Retina (tissue), 1 donor: ENCODE measurements around the gene TESMIN.

ENCODE experiments used
- DNase-seq: peaks from one replicate; pipeline ENCODE4 v3.0.0-alpha.2; 2016

The TESMIN gene

DNA sequence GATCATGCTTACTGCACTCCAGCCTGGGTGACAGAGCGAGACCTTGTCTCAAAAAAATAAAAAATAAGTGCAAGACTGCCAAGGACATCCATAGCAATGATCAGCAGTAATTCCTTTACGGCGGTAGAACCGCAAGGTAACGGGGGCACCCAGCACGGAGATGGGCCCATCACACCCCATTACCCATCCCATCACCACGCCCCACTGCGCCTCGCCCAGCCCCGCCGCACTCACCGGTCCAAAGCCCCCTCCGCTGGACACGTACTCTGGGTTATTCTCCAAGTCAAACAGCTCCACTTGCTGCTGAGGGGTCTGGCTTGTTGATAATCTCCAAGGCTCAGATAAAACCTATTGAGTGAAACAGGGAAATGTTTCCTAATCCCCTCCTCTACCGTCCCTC is 8.7 kb upstream of the TESMIN start:
- DNase-seq, result no peak

DNA sequence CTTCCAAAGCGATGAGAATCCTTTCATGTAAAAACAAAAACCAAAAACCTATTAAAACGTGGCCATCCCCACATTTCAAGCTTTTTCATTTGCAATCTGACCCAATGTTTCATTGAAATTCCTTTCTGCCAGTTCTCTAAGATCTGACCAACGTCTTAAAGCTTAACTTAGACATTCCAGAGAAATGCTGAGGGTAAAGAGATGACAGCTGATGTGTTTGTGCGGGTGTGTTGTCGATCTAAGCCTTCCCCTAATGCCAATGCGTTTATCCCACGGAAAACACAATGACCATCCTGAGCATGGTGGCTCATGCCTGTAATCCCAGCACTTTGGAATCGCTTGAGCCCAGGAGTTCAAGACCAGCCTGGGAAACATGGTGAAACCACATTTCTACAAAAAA is 6.4 kb upstream of the TESMIN start:
- no peak for DNase-seq

DNA sequence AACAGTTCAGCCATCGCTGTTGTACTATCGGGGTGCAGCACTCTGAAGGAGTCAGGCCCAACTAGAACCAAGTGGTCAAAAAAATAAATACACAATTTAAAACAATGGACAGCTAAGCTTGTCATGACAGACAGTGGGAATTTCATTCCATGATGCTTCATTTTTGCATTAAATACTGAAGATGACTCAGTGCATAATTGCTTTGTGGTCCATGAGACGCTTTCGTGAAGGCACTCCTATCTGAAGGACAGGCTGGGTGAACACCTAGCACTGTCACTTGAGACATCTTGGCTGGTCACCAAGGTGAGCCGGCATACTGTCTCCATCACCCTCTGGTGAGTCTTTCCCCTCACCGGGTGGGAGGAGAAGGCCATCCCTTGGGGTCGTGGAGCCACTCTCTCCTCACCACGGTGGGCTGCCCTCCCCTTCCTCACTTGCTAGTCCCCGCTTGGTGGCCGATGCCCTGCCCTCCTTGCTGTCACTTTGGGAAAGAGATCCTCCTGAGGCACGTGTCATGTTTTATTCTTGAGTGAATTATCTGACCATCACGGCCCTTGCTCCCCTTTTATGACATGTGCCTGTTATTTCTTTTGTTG is 4.9 kb upstream of the TESMIN start:
- DNase-seq, result no peak

DNA sequence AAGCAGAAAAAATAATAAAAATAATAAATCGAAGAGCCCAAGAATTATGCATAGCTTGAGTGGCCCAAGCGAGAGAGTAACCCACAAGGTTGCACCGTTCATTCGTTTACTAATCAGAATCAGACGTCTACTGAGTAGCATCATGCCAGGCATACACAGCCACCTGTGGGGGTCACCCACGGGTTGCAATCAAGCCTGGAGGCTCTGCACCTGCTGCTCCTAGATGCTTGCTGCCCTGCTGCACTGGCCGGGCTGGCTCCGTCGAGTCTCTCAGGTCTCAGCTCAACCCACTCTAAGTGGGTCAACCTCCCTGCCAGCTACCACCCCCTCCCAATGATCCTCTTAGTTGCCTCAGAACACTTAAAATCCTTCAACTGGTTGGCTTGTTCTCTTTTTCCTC is 2.0 kb upstream of the TESMIN start:
- no peak for DNase-seq

DNA sequence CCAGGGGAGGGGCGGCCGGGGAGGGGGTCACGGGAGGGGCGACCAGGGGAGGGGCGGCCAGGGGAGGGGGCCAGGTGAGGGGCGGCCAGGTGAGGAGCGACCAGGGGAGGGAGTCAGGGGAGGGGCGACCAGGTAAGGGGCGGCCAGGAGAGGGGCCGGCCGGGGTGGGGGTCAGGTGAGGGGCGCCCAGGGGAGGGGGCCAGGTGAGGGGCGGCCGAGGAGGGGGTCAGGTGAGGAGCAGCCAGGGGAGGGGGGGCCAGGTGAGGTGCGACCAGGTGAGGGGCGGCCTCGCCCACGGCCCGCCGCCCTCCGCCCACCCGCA is 355 bp downstream of the TESMIN start:
- DNase-seq, result no peak

DNA sequence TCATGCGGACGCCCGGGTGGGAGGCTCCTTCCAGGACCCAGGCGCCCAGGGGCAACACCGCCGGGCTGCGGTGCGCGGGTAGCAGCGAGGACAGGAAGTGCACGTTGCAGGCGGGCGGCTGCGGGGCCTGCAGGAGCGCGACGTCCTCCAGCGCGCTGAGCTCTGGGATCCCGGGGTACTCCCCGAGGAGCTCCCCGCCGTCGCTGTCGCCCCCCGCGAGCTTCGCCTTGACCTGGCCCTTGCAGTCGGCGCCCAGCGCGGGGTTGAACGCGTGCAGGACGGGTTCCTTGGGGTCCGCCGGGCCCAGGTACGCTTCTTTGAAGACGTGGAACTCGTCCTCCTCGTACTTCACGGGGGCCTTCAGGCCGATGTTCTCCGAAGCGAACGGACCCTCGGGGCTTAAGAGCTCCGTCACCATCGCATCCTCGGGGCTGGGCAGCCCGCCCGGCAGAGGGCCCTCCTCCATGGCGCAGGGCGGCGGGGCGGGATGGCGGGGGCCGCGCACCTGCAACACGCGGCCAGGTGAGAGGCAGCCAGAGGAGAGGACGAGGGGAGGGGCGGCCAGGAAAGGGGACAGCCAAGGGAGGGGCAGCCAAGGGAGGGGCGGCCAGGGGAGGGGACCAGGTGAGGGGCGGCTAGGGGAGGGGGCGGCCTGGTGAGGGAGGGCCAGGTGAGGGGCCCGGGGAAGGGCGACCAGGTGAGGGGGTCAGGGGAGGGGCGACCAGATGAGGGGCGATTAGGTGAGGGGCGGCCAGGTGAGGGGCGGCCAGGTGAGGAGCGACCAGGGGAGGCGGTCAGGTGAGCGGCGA is 921 bp downstream of the TESMIN start:
- DNase-seq, result peak; percentile 79

DNA sequence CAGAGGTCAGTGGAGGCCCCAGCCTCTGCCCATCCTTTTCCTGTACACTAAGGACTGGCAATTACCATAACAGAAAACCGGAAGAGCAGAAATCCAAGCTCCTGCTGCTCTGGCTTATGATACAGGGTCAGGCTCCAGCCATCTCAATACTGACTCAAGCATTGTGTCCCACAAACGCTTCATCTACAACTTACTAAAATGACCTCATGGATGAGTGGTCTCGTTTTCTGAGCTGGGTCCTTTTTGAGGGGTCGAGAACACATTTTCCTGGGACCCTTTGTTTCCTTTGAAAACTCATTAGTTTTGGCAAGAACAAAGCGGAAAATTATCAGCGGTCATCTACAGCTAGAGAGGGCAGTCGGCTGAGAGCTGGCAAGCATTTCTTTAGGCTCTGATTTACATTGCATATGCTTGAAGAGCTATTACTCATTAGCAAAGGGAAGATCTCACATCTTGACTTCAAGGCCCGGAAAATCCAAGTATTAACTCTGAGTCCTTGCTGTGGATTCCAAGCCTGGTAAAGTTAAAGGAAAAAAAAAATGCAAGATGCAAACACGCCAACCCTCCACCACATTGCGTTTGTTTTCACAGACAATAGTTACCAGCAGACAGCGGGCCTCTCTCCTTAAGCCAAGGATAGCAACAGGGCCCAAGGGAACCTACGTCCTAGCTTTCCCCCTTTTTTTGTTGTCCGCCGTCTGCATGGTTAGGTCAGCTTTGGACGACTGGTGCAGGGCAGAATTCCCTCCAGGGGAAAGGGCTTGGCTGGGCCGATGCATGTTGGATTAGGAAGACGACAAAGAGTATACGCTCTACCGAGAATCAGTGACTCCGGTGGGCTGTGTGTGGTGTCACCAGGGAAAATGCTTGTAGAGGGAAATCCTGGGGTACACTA is 1.8 kb downstream of the TESMIN start:
- DNase-seq, result peak; percentile 78

DNA sequence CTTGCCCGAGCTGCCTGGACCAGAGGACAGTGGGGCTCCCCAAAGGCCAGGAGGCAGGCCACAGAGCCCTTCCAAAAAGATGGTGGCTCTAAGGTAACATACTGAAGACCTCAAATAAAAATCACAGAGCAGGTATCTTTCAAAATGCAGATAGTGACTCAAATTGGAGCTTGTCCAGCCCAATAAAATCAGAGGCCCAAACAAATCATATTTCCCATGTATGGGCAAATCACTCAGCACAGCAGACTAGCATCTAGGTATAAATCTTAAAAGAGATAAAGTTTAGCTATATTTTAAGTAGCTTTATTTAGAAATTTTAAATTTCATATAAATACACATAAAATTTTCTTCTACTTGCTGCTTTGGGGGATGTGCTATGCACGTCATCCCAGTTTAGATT is 3.3 kb downstream of the TESMIN start:
- DNase-seq, result no peak

DNA sequence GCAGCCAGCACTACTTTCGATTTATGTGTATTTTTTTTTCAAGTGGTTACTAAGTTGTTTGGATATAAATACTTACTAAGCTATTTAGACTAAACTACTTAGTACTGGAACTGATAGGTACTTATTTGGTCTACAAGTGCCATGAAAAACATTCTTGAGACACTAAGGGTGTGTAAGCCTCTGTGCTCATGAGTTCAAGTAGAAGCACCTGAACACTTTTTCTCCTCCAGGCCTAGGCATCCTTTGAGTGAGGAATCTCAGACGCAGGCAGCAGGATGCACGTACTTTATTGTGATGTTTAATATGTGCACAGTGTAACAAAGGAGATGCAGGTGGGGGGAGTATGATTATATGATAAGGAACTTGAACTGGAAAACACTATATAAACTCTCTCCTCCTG is 7.8 kb downstream of the TESMIN start:
- DNase-seq, result no peak

DNA sequence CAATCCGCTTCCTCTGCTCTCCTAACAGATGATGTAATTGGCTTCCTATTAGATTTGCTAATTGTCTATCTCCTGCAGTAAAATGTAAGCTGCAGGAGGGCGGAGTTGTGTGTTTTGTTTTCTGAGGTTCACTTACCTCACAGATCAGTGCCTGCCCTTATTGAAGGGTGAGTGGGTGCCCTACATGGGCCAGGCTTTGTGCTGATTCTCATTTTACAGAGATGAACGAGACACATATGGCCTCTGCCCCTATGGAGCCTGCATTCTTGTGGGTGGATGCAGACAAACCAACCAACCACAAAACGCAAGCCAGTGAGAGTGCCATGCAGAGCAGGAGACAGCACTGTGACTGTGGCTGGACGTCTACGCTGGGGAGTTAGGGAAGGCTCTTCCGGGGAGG is 9.9 kb downstream of the TESMIN start:
- no peak for DNase-seq

DNA sequence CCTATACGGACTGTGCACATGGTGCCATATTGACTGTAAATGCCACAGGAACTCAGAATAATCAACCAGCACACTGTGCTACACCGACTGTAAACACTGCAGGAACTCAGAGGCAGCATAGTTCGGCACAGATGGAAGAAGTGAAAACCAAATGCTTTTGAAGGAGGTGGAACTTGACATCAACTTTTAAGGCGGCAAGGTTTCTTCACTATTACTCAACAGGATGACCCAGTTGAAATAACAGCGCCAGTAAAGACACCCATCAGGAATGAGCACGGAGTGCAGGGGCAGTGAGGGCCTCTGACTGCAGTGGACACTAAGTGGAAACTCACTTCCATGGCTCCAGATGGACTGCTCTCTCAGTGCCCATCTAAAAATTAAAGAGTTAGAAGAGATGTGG is 15.7 kb downstream of the TESMIN start:
- DNase-seq, result no peak

DNA sequence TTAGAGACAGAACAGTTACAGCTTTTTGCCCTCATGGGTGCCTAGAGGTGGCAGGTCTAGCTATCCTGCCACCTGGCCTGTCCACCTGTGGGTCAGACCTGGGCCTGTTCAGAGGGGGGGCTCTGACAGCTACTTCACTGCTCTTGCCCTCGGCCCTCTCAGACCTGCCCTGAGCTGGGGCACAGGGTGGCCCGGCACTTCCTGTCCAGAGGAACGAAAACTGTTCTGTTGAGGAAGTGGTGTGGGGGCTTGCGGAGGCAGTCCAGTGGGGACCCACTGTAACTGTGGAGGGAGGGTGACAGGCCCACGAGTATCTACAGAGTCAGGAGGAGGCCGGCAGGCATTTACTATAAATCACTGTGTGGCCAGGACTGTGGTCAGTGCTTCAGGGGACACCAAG is 16.2 kb downstream of the TESMIN start:
- DNase-seq, result no peak

DNA sequence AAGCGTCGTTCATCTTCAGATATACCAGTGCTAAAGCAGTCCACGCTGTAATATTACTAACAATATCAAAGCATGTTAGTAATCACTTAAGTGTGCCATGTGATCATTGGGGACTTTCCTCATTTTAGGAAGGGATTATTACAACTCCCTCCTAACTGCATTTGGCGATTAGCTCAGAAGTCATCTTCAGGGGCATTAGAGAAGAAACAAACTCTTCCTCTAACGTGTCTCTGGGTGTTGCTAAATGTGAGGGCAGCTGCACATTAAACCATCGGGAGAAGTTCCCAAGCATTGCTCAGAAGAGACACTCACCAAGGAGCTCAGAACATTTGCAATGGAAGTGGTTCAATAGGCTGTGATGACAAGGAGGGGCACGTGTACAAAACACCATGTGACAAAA is 17.2 kb downstream of the TESMIN start:
- no peak for DNase-seq

DNA sequence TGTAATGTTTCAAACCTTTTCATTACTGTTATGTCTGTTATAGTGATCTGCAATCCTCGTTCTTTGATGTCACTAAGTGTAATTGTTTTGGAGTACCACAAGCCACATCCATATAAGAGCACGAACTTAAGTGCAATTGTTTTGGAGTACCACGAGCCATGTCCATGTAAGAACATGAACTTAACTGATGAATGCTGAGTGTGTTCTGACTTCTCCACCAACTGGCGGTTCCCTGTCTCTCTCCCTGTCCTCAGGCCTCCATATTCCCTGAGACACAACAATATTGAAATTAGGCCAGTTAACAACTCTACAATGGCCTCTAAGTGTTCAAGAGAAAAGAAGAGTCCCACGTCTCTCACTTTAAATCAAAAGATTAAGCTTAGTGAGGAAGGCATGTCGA is 23.5 kb downstream of the TESMIN start:
- DNase-seq, result no peak

DNA sequence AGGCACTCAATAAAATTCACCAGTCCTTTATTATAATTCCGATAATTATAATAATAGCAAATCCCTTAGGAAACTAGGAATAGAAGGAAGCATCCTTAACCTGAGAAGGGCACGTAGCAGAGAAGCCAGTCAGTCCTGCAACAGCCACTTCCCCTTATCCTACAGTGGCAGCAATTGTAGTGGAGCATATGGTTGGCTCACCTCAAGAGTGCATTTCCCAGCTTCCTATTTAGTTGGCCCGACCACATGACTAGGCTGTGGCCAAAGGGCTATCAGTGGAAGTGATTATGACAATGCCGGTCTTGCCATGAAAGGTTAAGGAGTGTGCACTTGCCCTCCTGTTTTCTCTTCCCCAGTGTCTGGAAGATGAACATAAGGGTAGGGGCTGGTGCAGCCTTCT is 27.0 kb downstream of the TESMIN start:
- no peak for DNase-seq

DNA sequence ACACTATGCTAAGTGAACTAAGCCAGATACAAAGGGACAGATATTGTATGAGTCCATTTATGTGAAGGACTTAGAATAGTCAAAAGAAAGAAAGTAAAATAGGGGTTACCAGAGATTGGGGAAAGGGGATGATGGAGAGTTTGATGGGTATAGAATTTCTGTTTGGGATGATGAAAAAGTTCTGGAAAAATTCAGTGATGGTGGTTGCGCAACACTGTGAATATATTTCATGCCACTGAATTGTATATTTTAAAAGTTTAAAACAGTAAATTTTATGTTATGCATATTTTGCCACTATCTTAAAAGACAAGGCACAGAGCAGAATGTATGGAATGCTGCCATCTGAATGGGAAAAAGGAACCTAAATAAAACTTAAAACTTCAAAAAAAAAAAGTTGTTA is 29.2 kb downstream of the TESMIN start:
- no peak for DNase-seq

DNA sequence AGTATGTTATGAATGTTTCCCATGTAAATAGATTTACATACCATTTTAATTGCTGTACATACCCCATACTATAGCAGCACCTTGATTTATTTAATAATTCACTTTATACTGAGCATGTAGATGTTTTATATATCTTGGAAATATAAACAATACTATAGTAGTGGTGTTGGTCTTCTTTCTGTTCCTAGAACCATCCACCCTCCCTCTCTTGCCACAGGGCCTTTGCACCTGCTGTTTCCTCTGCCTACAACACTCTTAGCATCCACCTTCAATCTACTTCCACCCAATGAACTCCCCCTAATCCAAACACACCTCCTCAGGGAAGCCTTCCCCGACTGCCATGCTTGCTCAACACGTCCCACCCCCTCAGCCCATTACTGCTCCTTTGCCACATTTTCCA is 30.2 kb downstream of the TESMIN start:
- DNase-seq, result no peak

DNA sequence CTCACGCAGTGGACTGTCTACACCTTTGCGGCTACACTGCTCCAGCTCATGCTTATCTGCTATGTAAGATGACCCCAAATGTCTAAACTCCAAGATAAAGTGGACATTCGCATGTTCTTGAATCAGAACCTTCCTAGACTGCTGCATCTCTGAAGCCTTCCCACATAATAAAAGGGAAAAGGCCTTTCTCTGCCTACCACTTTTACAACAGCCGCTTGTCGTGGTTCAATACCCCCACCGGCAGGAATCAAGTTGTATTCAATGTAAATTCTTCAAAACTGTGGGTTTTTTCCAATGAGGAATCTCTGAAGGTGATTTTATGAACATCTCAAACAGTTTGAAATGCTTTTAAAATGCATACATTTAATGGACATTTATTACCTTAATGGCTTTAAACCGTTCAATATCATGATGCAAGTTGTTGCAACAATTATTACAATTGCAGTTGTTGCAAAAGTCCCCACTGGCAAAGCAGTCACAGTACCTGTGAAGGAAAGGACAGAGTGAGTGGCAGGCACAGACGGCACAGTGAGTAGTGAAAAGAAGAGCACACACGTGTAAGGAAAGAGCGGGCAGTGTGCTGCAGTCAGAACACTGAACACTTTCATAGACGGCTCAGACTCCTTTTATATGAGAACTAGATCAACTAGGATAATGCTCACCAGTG is 35.7 kb downstream of the TESMIN start:
- no peak for DNase-seq

DNA sequence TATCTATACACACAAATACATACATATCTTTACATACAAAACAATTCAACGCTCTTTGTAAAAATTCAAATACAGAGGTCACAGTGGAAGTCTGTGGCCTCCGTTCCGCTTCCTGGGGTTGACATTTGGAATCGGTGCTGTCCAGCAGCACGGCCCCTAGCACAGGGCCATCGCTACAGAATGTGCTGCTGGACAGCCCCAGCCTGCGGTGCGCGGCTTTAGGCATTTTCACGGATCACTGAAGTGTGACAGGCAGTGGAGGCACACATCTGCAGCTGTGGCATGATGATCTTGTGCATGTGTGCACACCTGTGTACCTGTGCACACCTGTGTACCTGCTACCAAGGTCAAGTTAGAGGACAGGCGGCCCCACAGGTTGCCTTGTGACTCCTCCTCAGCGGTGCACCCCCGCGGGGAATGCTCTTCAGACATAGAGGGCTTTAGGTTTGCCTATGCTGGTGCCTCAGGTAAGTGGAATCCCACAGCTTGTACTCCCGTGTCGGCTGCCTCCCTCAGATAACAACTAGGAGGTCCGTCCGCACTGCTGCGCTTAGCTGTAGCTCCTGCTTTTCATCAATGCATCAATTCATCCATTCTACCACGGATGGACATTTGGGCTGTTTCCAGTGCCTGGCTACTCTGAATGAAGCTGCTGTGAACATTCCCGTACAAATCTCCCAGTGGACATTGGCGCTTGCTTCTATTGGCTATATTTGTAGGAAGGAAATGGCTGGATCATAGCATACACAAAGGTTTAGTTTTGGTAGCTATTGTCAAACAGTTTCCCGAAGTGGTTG is 37.1 kb downstream of the TESMIN start:
- no peak for DNase-seq

DNA sequence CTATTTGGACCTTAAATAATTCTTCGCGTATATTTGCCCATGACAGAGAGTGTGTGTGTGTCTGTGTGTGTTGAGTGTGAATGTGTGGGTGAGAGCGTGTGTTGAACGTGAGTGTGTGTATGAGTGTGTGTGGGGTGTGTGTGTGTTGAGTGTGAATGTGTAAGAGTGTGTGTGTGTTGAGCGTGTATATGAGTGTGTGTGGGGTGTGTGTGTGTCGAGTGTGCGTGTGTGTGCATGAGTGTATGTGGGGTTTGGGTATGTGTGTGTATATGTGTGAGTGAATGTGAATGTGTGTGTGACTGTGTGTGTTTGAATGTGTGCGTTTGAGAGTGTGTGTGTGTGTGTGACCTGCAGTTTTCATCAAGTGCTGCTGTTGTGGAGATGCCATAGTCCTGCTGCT is 40.2 kb downstream of the TESMIN start:
- no peak for DNase-seq

DNA sequence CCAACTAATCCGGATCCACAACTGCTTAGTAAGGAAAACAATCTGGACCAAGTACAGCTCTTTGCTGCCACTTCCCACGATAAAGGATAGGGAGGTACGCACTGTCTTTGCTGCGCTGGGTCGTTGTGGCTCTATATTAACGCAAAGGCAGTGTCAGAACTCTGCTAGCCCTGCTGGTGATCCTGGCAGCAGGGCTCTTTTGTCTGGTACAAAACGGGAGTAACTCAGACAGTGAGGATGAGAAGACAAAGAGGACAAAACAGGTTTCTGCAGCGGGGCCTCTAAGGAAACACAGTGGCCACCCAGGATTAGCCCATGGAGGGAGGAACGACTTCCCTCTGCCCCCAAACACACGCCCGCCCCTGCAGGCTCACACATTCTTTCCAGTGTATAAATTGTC is 40.9 kb downstream of the TESMIN start:
- no peak for DNase-seq

DNA sequence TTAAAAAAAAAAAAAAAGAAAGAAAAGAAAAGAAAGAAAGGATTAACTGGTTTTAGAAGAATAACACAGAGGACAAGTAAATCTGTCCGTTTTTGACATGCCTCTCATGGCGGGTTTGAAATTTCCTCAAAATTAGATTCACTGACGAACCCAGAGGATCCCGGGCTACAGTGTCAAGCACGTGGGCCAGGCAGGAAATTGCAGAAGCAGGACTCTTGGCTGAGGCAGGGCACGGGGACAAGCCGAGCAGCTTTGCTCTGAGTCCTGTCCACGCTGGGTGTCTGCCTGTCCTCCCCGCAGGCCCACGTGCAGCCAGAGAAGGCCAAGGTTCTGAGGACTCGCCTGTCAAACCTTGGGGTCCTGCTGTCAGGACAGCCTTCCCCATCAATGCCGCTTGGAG is 42.3 kb downstream of the TESMIN start:
- no peak for DNase-seq

DNA sequence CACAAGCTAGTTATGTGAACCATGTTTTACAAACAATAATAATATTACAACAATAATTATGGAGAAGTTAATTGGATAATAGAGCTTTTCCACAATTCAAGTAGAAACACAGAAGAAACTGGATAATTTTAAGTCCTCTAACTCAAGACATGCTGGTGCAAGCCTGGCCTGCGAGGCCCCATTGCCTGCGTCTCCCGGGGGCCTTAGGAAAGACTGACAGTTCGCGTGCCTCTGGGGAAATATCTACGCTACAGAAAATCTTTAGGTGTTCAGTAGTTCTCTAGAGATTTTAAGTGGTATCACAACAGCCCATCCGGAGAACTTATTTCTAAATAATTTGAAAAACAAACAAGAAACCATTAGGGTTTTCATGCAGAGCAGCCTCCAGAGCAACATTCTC is 43.8 kb downstream of the TESMIN start:
- DNase-seq, result no peak
